HG03135 (cell line): Measurements from ENCODE around the gene IGDCC3.

Experiments
- ATAC-seq: cut with Tn5 transposase; IDR thresholded peaks from one replicate; pipeline ENCODE4 v1.9.1; 2021; ENCODE audit warnings: mild to moderate bottlenecking, moderate library complexity; ENCODE audit not compliant: unreplicated experiment

IGDCC3 gene

DNA sequence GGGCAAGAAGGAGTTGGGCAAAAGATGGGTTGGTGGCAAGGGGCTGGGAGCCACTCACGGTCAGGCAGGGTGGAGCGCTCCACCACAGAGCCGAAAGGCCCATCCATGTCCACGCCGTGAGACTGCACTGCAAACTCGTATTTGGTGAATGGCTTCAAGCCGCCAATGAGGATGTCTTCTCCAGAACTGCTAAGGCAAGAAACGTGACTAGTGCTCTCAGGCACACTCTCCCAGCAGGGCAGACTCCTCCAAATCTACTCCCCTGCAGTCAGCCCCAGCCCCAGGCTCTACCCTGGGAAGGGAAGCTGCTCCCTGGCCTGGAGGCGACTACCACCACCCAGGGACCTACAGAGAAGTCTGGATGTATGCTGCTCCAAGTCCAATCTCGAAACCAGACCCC is 11.4 kb upstream of the IGDCC3 start:
- ATAC-seq, result no peak

- ATAC-seq, result no peak
Measured at GRCh38 chr15:65388306-65389080, 10.7 kb upstream of the IGDCC3 start.

DNA sequence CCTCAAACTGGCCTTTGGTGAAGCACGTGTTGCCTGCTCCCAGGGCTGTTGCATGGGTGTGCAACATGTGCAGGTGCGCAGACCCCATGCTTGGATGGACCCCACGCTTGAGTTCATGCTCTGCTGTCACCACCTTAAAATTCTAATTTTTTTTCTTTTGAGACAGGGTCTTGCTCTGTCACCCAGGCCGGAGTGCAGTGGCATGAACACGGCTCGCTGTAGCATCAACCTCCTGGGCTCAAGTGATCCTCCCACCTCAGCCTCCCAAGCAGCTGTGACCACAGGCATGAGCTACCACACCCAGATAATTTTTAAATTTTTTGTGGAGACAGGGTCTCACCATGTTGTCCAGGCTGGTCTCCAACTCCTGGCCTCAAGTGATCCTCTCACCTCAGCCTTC is 9.1 kb upstream of the IGDCC3 start:
- ATAC-seq, result no peak

DNA sequence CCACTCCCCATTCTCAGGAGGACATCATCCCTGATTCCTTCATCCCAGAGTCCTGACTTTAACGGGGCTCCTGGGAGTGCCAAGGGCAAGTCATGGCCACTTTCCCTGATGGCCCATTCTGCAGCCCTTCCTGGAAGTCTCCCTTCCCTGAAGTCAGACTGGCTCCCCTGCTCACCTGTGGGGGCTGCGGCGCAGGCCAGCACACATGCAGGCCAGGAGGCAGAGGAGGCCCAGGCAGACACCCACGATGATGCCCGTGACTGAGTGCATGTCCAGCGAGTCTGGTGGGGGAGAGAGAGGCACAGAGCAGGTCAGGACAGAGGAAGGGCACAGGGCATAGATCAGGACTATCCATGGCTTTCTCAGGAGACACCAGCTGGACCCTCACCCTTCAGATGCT is 8.6 kb upstream of the IGDCC3 start:
- ATAC-seq, result no peak

GRCh38 chr15:65385870-65386258 is 8.1 kb upstream of the IGDCC3 start:
- ATAC-seq, result no peak

DNA sequence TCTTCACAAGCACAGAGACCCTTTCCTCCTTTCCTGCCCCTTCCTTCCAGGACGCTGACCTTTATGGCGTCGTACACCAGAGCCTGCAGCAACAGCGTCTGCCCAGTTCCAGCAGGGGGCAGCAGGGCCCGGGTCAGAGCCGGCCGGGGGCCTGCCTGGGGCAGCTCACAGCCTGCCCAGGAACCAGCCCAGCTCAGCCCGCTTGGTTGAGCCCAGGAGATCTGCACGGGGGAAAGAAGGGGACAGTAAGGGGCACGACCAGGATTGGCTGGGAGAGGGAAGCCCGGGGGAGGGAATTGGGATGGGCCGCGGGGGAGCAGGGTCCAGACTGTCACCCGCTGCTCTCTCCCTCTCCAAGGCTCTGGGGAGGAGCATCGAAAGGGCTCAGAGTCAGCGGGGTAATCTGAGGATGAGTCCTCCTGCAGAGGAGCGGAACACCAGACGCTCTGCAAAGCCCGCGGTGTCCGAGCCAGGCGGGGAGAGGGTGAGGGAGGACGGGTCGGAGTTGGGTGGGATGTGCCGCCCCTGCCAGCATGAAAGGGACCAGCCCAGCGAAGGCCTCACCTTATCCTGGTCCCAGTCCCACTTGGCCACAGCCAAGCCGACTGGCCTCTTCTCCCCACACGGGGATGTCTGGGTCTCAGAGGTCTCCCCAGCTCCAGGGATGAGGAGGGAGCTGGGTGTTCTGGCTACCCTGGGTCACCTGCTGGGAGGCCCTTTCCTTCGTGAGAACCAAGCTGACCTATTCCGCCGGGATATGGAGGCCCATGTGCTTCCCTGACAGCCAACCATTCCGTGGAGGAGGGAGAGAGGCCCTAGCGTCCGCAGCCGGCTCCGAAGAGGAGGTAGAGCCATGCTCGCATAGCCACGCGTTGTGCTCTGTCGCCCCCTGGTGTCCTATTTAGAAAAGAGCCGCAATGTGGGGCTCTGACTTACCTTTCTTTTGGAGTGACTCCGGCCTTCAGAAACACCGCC is 7.4 kb upstream of the IGDCC3 start:
- peak; percentile 70 for ATAC-seq

GRCh38 chr15:65384505-65384894 is 6.7 kb upstream of the IGDCC3 start:
- no peak for ATAC-seq

DNA sequence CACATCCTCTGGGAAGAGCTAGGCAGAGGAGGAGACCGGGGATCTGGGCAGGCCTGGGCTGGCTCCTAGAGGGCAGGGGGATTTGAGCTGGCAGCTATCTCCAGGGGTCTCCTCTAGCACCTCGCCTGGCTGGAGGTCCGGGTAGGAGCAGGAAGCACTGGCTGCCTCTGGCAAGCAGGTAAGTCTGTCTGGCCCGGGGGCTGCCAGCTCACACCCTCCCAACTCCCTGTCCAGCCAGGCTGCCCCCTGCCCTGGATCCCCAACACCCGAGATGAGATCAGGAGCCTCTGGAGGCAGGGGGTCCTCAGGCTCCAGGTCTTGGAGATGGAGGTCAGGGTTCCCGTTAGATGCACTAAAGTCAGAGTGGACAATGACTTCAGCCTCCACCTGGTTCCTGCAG is 6.2 kb upstream of the IGDCC3 start:
- no peak for ATAC-seq

- no peak for ATAC-seq
Measured at GRCh38 chr15:65383456-65383855, 5.7 kb upstream of the IGDCC3 start.

DNA sequence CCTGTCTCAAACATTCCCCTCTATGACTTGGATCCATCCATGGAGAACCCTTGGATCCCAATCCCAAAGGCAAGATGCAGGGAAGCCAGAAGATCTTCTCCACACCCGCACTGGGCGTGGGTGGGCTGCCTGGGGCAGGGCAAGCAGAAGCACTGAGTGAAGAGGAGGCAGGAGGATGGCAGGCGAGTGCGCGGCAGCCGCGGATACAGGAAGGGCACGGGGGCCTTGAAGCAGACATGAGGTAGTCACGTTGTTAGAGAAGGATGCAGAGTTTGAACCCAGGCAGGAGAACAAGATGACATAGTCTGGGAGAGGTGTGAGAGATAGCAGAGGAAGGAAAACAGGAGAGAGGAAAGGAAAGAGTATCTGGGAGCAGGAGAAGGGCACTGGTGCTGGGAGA is 5.1 kb upstream of the IGDCC3 start:
- no peak for ATAC-seq

DNA sequence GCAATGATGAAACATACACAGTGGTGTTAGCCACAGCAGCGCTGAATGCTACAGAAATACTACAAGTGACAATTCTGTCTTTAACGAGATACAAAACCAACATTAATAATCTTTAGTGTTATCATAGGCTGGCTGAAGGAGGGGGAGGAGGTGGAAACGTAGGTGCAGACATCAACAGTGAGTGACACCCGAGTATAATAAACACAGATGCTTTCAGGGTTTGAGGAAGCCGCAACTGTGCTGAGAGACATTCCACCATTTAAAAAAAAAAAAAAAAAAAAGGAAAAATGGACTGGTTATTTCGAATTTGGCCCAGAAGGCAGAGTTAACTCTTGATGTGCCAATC is 4.3 kb upstream of the IGDCC3 start:
- ATAC-seq, result no peak

- no peak for ATAC-seq
Measured at GRCh38 chr15:65381445-65382145, 3.8 kb upstream of the IGDCC3 start.

DNA sequence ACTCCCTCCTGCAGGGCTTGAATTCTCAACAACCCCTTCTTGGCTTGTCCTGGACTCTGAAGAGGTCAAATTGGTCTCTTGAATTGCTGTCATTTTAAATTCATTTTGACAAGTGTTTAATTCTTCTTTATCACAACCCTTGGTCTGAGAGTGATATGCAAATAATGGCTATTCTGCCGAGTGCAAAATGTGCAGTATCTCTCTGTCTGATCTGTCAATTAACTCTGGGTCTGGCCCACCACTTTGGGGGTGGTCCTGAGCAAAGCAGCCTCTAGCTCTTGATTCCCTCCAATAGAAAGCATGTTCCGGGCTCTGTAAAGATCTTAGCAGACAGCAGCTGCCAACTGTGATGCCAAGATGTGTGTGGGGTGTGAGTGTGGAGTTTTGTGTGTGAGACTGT is 2.2 kb upstream of the IGDCC3 start:
- ATAC-seq, result no peak

GRCh38 chr15:65377105-65377975 is 462 bp downstream of the IGDCC3 start:
- no peak for ATAC-seq

DNA sequence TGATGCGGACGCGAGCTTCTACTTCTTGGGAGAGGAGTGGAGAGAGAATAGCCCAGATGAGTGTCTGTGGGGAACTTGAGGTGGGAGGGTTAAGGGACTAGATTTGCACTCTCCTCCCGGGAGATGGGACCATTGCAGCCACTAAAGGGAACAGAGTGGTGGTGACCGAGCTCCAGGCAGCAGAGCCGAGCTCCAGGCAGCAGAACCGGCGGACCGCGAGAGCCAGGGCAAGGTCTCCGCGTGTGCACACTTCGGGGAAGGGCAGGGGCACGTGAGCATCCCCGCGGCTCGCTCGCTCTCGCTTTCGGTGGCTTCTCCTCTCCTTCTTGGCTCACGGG is 1.1 kb downstream of the IGDCC3 start:
- ATAC-seq, result no peak

DNA sequence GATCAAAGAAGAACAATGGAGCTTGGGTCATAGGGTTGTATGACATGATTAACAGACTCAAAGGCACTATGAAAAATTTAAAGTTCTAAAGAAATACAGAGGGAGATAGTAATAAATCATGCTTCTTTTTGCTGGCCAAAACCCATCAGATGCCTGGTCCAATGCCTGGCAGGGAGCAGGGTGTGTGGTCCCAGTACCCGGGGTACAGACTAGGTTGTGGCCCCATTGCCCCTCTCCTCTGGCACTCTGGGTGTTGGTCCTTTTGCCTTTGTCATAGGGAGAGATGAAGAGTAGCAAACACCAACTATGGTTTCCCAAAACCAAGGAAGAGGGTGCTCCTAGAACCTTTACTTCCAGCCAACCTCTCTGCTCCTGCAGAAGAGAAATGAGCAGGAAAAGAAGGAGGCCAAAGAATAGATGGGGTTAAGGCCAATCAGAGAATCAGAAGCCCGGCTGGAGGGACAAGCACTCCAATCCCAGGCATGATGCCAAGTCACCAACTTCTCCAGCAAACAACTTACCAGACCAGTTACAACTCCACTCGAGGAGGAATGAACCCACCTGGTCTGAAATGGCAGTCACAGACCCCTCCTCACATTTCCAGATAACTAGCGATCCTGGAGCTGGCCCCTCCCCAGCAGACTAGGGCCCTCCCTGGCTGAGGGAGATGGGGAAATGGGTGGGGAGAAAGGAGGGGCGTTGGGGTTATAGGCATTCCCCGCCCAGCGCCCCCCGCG is 1.8 kb downstream of the IGDCC3 start:
- no peak for ATAC-seq

- ATAC-seq, result no peak
Measured at GRCh38 chr15:65374821-65375401, 2.9 kb downstream of the IGDCC3 start.

DNA sequence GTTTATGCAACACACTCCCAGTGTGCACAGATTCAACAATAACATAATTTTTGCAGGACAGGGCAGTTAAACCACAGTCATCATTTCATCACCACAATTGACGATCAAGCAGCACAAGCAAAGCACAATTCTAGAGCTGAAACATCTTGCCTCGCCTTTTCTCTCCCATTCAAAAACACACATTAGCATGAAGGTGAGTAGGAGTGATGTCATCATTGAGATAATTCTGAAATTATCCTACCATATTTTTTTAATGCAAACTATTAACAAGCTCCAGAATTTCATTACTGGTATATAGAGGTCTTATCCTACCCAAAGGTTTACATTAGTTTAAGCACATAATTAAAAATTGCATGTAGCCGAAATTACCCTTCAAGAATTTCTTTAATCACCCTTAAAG is 3.5 kb downstream of the IGDCC3 start:
- ATAC-seq, result no peak

GRCh38 chr15:65373163-65373651 is 4.6 kb downstream of the IGDCC3 start:
- ATAC-seq, result no peak

DNA sequence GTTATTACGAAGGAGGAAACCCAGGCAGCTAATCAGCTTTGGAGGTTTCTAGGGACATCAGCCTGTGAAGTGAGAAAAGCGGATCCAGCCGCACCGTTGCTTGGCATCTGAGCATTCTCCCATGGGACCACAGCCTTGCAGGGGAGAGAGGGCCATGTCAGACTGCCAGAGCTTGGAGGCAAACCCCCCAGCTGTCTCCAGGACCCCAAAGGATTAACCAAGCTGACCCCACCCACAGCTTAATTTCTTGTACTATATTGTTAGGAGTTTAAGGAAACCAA is 5.1 kb downstream of the IGDCC3 start:
- ATAC-seq, result no peak
